ENCODE measurements around the gene METTL16.

METTL16 gene

DNA sequence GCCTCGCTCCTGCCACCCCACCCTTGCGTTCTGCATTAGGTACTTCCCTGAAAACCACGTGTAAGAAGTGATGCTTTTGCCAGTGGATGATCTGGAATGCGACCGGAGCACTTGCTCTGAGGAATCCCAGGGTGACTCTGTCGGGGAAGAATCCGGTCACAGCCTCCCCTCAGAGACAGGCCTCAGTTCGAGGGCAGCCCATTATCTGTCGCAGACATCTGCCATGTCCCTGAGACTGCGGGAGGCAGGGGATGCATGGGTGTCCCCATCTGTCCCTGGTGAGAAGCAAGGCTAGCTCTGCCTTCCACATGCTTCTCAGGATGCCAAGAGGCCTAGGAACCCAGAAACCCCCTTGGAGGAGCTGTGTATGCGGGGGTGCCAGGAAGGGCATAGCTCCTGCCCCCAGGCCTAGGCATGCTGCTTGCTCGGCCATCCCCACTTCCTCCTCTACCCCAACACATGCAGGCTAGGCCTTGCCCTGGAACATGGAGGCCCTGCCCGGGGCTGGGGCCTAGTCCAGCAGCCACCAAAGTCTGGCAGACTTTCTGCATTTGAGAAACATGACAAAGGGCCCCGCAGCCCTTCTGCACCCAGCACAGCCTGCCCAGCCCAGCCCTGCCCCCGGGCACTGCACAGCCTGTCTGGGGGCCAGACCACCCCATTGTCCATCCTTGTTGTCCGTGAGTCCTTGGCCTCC is 131.3 kb downstream of the METTL16 start:
- DNase-seq (ENCODE audit: low read depth), result no peak

DNA sequence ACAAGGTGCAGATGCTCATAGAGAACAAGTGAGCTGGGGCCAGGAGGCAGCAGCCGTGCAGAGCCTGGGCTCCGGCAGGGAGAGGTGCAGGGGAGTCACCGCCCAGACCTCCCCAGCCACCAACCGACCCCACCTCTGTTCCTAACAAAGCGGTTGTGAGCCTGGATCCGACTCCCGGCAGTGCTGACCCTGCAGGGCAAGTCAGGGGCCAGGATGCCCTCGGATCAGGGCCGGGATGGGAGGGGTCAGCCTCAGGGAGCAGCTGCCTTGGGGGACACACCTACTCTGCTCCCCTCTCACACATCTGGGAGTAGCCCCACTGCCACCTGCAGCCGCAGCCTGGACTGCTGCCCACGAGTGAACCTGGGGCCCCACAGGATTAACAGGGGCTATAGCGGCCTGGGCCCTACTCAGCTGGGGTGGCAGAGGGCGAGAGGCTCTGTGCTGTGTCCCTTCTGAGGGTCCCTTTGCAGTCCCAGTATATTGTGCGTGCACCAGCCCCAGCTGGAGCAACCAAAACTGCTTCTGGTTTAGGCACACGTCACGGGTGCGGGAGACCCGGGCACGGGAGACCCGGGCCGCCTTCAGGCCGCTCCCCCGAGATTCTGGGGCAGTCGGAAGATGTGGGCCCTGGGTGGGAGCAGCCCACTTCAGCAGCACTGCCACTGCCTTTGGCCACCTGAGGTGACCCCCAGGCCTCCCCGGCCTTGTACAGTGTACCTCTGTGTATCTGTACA is 132.0 kb downstream of the METTL16 start:
- no peak for DNase-seq (ENCODE audit: low read depth)

DNA sequence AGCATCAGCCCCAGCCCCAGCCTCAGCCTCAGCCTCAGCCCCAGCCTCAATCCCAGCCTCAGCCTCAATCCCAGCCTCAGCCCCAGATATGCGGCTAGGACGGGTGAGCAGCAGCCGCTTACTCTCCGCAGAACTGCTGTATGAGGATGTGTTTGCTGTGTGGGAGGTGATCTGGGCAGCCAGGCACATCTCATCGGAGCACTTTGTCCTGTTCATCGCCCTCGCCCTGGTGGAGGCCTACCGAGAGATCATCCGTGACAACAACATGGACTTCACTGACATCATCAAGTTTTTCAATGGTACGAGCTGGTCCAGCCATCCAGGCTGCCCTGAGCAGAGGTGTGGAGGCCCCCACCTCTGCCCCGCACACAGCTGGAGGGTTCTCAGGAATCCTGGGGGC is 132.8 kb downstream of the METTL16 start:
- DNase-seq (ENCODE audit: low read depth), result no peak

DNA sequence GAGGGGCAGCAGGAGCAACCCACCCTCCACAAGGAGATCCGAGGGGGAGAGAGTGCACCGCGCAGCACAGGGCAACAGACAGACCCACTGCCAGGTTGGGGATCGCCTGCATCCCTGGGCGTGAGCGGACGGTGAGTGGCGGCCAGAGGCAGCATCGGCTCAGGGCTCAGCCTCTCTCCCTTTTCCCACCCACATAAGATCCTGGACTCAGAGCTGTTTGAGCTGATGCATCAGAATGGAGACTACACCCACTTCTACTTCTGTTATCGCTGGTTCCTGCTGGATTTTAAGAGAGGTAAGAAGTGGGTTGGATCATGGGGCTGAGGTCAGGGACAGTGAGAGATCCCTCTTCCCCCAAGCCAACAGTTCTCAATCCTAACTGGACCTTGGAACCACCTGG is 134.0 kb downstream of the METTL16 start:
- no peak for DNase-seq (ENCODE audit: low read depth)

DNA sequence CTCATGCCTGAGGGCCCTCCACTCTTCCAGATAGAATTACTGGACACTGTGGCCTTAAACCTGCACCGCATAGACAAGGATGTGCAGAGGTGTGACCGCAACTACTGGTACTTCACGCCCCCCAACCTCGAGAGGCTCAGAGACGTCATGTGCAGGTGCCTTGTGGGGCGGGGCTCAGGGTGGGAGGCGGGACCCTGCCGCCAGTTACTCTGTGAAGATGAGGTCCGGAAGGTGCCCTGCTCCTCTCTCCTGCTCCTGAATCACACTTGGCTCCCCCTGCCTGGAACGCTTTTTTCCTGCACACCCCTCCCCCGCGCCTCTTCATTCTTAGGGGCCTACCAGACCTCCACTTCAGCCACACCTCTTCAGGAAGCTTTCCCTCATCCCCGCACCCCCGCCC is 135.6 kb downstream of the METTL16 start:
- DNase-seq (ENCODE audit: low read depth), result no peak

DNA sequence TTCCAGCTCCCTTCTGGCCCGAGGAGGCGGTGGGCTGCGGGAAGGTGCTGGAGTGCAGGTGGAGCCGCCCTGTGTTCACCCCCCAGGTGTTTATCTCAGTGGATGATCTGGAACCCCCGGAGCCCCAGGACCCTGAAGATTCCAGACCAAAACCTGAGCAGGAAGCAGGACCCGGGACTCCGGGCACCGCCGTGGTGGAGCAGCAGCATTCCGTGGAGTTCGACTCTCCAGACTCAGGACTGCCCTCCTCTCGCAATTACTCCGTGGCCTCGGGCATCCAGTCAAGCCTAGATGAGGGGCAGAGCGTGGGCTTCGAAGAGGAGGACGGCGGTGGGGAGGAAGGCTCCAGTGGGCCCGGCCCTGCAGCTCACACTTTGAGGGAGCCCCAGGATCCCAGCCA is 136.3 kb downstream of the METTL16 start:
- no peak for DNase-seq (ENCODE audit: low read depth)

DNA sequence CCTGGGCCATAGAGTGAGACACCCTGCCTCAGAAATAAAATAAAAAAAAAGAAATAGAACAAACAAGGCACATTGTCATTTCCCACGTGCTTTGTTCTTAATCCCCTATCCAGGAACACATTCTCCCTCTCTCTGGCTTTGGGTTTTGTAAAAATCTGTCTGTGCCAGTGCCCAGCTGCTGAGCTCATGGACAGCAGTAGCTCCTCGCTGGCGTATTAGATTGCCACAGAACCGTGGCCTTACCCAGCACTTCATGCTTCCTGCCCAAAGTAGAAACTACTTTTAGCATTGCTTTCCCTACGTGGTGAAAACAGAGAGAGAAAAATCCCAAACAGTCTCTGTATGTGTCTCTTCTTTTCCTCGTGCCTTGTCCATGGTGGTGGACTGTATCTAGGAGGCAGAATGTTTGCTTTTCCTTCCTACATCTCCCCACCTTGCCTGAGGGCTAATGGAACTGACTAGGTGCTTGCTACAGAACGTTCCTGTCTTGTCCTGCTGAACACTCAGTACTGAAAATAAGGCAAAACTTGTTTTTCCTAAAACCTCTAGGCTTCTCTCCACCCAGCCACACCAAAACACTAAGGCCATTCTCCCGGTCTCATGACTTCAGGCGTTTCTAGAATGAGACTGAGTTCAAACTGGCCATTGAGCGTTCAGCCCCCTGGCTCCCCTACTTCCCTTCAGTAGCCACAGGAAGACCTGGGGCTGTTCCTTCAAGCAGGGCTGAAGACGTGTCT is 137.0 kb downstream of the METTL16 start:
- no peak for DNase-seq (ENCODE audit: low read depth)

DNA sequence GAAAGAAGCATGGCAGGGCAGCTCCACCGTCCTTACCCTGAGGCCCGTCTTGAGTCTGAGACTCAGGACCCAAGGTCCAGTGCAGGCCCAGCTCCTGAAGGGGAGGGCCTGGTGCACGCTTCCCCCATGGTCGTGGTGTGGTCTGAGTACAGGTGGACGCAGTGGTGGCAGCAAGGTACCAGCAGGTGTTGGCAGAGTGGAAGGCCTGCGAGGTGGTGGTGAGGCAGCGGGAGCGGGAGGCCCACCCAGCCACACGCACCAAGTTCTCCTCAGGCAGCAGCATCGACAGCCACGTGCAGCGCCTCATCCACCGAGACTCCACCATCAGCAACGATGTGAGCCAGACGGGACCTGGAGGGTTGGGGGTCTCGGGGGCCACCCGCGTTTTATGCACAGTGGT is 138.5 kb downstream of the METTL16 start:
- DNase-seq (ENCODE audit: low read depth), result no peak

DNA sequence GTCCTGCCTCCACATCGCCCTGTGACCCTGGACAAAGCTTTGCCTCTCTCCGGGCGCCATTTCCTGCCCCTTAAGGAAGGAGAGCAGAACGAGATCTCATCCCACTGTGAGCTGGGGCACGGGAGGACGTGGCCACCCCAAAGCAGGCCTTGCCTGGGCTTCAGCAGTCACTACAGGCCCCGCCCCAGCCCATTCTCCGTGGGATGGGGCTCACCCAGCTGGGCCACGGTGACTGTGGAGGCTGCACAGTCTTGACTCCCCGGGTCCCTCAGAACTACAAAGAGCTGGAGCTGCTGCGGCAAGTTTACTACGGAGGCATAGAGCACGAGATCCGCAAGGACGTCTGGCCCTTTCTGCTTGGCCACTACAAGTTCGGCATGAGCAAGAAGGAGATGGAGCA is 139.0 kb downstream of the METTL16 start:
- no peak for DNase-seq (ENCODE audit: low read depth)

DNA sequence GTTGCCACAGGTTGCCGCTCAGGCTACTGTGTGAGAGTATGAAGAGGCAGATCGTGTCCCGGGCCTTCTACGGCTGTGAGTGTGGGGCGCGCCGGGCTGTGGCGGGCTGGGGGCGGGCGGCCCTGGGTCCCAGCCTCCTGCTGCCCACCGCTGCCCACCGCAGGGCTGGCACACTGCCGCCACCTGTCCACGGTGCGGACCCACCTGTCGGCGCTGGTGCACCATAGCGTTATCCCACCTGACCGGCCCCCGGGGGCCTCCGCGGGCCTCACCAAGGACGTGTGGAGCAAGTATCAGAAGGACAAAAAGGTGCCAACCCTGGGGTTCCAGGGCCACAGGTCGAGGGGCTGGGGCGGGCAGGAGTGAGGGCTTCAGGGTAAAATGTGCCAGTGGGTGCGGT is 139.5 kb downstream of the METTL16 start:
- DNase-seq (ENCODE audit: low read depth), result no peak

DNA sequence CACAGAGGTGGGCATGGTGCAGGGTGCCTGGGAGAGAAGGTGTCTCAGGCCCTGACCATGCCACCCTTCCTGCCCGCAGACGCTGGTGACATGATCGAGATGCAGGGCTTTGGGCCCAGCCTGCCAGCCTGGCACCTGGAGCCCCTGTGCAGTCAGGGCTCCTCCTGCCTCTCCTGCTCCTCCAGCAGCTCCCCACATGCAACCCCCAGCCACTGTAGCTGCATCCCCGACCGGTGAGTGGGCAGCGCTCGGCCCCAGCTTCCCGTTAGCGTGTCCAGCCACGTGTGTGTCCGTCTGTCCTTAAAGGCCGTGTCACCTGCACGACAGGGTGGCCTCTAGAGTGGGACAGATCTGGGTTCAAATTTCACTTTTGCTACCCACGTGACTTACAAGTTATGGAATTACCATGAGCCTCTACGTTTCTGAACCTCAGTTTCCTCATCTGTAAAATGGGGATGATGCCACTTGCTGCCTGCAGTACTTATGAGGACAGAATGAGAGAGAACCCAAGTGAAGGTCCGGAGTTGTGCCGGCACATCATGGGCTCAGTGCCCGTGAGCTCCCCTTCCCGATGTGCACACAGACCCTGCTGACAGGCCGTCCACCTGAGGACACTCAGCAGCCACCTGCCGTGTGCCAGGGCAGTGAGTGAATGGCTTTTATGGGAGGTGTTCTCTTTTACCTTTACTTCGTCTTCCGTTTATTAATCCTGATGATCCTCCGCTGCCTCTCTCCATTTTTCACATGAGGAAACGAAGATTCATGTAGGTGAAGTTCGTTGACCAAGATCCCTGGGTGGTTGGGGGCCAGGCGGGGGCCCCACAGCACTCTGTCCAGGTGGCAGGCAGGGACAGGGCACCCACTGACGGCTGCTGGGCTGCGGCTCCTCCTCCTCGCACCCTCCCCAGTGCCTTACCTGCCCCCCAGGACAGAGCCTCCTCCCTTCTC is 140.2 kb downstream of the METTL16 start:
- DNase-seq (ENCODE audit: low read depth), result no peak

DNA sequence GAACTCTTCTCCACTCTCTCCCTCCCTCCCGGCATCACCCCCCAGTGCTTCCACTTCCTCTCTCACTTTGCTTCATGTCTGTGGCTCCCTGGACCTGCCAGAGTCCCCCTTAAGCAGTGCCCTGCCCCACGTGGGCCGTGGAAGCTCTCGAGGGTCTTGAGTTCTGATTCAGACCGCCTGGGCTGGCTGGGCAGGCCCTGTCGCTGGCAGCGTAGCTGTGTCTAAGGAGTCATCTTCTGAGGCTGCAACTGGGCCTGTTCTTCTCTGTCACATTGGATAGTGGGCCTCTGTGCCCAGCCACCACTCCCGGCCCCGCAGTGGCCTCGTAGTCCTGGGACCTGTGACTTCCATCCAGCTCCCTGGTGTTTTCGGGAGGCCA is 141.5 kb downstream of the METTL16 start:
- DNase-seq (ENCODE audit: low read depth), result no peak

DNA sequence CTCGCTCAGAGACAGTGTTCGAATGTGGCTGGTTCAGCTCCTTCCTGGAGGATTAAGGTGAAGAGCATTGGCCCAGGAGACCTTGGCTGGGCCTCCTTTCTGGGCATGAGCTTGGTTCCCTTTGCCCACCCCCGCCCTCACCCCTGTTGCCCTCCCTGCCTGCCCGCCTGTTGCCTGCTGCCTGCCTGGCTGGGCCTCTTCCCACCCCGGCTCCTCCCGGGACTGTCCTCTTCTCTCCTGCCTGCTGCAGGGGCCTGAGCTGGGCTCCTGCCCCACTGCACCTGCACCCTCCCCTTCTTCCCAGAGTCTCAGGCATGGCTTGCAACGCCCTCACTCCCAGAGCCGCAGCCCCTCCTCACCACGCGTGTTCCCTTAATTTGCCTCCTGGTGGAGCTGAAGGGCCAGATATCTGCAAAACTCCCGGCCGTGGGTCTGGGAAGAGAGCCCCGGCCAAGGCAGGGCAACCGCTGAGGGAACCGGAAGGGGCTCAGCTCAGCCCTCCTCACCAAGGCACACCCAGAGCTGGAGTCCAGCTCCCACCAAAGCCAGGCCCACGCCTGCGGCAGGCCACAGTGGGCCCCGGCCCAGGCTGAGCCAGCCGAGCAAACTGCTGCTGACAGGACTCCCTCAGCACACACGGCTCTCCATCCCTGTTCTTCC is 142.0 kb downstream of the METTL16 start:
- peak; percentile 25 for DNase-seq (ENCODE audit: low read depth)

DNA sequence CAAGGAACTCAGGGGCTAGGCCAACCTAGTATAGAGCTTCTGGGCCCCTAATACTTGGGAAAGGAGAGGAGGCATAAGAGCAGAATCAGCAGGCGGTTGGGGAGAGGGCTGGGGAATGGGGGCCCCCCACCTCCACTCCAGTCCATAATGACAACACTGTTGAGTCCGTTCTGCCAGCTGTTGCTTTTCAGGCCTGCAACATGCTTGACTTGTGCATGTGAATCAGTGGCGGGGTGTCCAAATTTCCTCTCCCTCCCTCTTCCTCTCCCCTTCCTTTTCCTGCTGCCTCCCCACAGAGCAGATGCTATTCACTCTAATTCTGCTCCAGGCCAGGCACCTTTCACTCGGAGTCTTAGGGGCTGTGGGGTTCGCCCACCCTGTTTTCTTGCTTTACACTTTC is 142.6 kb downstream of the METTL16 start:
- DNase-seq (ENCODE audit: low read depth), result no peak

DNA sequence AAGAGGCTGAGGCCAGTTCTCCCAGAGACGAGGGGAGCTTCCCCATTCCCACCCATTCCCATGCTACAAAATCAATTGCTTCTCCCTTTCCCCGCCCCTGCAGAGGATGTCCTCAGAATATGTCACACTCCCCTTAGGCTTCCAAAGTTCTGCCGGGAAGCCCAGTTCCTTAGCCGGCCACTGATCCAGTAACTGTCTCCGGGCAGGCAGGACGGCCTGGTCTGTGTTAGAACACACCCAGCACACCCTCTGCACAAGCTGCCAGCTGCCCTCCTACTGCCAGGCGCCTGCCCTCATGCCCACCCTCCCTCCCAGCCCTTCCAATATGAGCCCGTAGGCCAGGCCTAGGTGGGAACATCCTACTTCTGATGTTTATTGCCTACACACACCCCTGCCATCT is 143.3 kb downstream of the METTL16 start:
- DNase-seq (ENCODE audit: low read depth), result no peak

DNA sequence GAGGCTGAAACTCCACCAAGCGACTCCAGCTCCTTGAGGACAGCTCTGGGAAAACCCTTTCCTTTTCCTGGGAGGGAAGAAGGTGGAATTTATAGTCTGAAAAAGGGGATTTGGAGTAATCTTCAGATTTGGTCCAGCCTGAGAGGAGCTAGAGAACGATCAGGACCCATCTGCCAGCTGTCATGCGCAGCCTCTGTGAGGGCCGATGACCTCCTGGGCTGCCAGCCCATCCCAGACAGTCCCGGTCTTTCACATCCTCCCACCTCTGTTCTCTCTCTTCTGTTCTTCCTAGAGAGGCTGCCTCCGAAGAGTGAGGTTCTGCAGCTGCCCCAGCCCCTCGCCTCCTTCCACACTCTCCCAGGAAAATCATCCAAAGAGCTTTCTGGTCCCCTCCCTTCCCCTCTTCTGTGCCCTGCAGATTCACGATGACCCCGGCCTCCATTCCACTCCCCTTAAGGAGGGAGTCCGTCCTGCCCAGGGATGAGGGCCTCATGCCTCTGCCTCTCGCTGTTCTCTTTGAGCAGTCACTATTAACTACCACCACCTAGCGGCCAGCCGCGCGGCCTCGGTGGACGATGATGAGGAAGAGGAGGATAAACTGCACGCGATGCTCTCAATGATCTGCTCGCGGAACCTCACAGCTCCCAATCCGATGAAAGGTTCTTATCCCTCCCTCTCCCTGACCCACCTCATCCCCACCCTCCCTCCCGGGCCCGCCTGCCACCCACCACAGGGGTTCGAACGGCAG is 144.8 kb downstream of the METTL16 start:
- no peak for DNase-seq (ENCODE audit: low read depth)

Measured in amniotic epithelial cell (primary cell).